ENCODE results near the gene CBFA2T3. TPM values are rescaled to one million over a fixed set of nuclear protein-coding genes. Genes with fewer than 3 reads are reported as not detected.

Gene CBFA2T3
- total RNA-seq, 2 donors from 2014 or later = 3.2 to 4.4 TPM

DNA sequence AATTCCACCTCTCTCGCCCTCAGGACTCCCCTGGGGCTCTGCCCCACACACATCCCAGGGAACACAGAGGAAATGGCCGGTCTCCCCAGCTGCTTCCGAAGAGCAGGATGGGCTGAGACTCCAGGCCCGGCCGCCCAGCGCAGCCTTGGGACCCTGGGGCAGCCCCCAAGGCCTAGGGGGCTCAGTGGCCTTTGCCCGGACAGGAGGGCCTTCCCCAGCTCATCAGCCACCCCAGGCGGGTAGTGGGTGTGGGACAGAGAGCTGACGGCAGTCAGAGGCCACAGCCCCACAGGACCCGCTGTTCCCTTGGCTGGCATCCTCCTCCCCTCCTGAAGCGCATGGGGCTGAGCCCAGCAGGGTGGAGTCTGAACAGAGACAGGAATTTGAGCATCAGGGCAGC, 6.2 kb upstream of the CBFA2T3 start:
- DNase-seq = no peak
- Mint-ChIP-seq H3K36me3 (ENCODE audit: low read depth) (no peaks in the 10 kb centered on the region), H3K4me1 (peaks cover 6% of the 10 kb centered on the region), H3K27ac (no peak overlapping the region), H3K4me3 (no peak overlapping the region), H3K27me3 (peaks cover 18% of the 10 kb centered on the region)
- no peak for ATAC-seq
- H3K9me3 ChIP-seq (ENCODE audit: control insufficient read depth, low read length, poor library complexity, severe bottlenecking) = no peaks in the 10 kb centered on the region

DNA sequence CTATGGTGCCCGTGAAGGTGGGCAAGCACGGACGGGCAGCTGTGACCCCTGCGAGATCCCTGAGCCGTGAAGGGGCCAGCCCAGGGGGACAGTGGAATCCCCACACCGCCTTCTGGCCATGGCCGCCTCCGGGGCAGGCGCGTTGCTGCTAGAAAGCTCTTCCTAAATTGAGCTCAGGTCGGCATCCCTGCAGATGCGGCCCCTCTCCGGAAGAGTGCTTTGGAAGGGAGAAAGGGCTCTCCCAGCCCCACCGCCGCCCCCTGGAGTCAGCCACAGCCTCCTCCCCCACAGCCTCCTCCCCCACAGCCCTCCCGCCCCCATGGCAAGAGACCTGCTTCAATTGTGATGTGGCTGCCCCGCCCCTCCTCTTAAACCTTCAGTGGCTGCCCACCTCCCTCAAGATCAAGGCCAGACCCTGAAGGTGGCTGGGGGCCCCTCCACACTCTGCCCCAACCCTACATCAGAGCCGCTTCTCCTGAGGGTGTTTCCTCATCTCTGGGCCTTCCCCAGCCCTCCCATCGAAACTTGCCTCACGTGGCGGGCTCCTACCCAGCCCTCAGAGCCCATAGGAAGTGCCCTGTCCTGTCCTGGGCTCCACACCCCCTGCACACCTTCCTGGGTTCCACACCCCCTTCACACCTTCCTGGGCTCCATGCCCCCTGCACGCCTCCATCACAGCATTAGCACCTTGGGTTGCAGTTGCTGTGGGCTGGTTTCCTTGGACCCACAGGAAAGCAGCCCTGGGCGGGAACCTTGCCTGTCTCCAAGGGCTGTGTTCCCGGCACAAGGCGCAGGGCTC, 5.5 kb upstream of the CBFA2T3 start:
- DNase-seq (no peak), ATAC-seq (no peak)
- Mint-ChIP-seq H3K36me3 (ENCODE audit: low read depth) (no peaks in the 10 kb centered on the region), H3K27me3 (peaks cover 14% of the 10 kb centered on the region), H3K4me3 (no peak overlapping the region), H3K4me1 (peaks cover 5% of the 10 kb centered on the region), H3K27ac (no peak overlapping the region)
- no peaks in the 10 kb centered on the region for H3K9me3 ChIP-seq (ENCODE audit: control insufficient read depth, low read length, poor library complexity, severe bottlenecking)

DNA sequence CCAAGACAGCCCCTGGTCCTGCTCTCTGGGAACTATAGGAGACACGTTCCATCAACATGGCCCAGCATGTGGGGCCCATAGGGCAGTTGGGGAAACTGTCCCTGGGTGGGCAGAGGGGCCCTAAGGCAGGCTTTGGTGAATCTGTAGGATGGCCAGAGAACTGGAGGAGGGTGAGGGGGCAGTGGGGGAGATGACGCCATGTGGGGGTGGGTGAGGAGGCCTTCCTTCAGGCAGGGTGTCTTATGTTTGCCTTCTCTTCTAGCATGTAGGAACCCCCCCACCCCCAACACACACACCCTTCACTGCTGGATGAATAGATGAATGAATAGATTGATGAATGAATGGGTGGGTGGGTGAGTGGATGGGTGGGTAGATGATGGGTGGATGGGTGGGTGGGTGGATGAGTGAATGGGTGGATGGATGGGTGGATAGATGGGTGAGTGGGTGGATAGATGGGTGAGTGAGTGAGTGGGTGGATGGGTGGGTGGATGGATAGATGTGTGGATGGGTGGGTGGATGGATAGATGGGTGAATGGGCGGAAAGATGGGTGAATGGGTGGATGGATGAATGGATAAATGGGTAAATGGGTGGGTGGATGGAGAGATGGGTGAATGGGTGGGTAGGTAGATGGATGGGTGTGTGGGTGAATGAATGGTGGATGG, 2.5 kb upstream of the CBFA2T3 start:
- Mint-ChIP-seq H3K36me3 (ENCODE audit: low read depth) (peaks cover 3% of the 10 kb centered on the region), H3K4me1 (peaks cover 9% of the 10 kb centered on the region), H3K27me3 (peaks cover 30% of the 10 kb centered on the region), H3K27ac (no peak overlapping the region), H3K4me3 (no peak overlapping the region)
- no peaks in the 10 kb centered on the region for H3K9me3 ChIP-seq (ENCODE audit: control insufficient read depth, low read length, poor library complexity, severe bottlenecking)
- no peak for ATAC-seq
- no peak for DNase-seq

DNA sequence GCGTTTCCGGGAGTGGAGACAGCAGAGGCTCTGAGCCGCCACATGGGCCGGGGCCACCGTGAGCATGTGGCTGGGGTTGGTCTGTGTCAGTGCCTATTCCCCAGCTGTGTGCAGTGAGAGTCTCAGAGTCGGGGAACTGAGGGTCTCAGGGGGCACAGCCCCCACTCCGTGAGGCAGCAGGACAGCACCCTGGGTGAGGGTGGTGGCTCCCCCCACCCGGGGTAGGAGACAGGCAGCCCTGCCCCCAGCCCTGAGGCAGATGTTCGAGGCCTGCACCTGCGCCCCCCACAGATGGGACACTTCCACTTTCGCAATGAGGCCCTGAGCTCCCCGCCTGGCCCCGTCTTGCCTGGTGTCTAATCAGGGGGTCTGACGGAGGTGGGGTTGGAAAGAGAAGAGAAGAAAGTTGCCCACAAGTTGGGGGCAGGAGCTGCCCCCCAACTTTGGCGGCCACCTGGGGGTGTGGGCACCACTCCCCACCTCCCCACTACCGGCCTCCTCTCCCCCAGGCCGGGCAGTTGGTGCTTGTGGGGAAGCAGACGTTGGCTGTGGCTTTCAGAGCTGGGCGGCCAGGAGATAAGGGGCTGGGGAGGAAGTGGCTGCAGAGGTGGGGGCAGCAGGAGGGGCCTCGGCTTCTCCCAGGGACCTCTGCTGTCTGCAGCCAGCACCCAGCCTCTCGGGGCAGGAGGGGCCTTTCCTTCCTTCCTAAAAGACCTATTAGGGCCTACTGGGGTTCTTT, 1.8 kb upstream of the CBFA2T3 start:
- Mint-ChIP-seq H3K27ac (no peak overlapping the region), H3K4me1 (peaks cover 11% of the 10 kb centered on the region), H3K4me3 (no peak overlapping the region), H3K36me3 (ENCODE audit: low read depth) (peaks cover 3% of the 10 kb centered on the region), H3K27me3 (peaks cover 37% of the 10 kb centered on the region)
- ATAC-seq (peak; percentile 45), DNase-seq (no peak)
- H3K9me3 ChIP-seq (ENCODE audit: control insufficient read depth, low read length, poor library complexity, severe bottlenecking) = no peaks in the 10 kb centered on the region

DNA sequence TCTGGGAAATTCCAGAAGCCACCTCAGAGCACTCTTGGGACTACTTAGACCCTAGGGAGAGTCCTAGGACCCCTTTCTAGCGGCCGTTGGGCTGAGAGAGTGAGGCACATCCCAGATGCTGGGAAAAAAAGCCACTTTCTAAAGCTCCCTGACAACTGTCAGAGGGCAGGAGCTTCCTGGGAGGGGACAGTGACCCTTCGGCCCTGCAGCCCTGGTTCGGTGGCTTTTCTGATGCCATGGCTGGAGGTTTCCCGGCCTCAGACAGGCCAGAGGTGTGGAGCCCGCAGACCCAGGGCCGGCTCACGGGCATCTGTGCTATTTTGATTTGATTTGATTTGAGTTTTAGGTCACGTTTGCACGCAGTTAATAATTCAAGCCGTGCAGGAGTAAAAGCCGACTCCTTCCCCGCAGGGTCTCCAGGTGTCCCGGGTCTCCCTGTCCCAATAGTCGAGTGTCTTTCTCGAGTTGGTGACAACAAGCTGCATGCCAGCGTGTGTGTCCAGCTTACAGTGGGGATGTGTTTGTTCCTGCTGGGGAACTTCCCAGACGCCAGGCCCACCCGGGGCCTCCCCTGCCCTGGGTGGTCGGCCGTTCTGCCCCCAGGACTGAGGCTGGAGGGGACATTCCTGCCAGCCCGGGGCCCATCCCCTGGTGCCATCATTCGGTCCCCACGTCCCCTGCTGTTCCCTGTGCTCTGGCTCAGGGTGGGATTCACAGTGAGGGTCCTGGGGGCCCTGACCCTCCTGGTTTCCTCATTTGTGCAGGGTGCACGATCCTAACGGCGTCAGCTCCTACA, 1.0 kb upstream of the CBFA2T3 start:
- H3K27ac Mint-ChIP-seq = no peak overlapping the region
- peaks cover 44% of the 10 kb centered on the region for H3K27me3 Mint-ChIP-seq
- peaks cover 3% of the 10 kb centered on the region for H3K36me3 Mint-ChIP-seq (ENCODE audit: low read depth)
- peaks cover 12% of the 10 kb centered on the region for H3K4me1 Mint-ChIP-seq
- DNase-seq = no peak
- H3K9me3 ChIP-seq (ENCODE audit: control insufficient read depth, low read length, poor library complexity, severe bottlenecking) = no peaks in the 10 kb centered on the region
- ATAC-seq = no peak
- no peak overlapping the region for H3K4me3 Mint-ChIP-seq

DNA sequence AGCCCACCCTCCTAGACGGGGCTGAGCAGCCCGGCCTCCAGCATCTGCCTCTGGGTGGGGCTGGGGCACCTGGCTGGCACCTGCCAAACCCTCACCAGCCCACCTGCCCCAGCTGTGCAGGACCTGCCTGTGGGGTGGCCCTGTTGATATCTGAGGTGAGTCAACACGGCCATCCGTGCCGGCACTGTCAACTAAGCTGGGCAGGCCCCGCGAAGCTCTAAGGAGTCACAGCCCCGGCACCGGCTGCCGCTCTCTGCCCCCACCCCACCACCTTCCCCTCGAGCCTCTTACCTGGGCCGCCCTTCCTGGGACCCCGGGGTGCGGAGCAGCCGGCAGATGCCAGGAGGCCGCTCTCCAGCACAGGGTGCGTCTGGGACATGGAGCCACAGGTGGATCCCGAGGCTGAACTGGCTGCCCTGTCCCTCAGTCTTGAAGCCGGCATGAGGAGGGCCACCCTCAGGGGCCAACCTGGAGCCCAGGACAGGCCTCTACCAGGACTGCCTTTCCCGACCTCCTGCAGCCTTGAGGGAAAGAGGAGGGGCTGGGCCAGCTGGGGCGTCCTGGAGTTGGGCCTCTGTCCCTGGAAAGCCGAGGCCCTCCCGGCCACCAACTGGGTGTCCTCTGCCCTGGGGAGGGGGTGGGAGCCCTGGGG, 515 bp downstream of the CBFA2T3 start:
- DNase-seq (no peak), ATAC-seq (no peak)
- no peak overlapping the region for H3K4me3 Mint-ChIP-seq
- H3K4me1 Mint-ChIP-seq = peaks cover 16% of the 10 kb centered on the region
- H3K27ac Mint-ChIP-seq = no peak overlapping the region
- H3K9me3 ChIP-seq (ENCODE audit: control insufficient read depth, low read length, poor library complexity, severe bottlenecking) = no peaks in the 10 kb centered on the region
- peaks cover 52% of the 10 kb centered on the region for H3K27me3 Mint-ChIP-seq
- H3K36me3 Mint-ChIP-seq (ENCODE audit: low read depth) = peaks cover 3% of the 10 kb centered on the region

DNA sequence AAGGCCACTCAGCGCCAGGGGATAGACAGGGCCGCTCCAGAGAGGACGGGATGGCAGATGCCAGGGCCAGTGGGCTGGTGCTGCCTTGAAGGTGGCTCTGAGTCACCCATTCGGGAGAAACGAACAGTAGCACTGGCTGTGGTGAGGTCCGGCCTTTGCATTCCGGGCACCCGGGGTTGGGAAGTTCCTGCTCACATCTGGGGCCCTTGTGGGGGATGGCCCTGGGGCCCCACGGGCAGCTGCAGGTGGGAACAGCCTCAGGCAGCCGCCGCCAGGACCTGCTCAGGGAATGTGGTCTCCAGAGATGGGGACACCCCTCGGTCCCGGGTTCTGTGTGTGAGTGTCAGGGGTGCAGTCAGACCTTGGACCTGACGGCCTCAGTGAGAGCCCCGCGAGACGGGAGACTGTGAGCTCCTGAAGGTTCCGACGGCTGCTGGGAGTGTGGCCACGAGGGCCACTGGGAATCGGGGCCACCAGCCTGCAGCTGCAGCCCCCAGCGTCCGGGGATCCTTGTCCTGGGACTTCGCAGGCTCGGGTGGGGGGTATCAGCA, 1.4 kb downstream of the CBFA2T3 start:
- no peaks in the 10 kb centered on the region for H3K9me3 ChIP-seq (ENCODE audit: control insufficient read depth, low read length, poor library complexity, severe bottlenecking)
- no peak overlapping the region for H3K27ac Mint-ChIP-seq
- H3K4me3 Mint-ChIP-seq = peak overlapping the region; percentile 31
- peaks cover 54% of the 10 kb centered on the region for H3K27me3 Mint-ChIP-seq
- H3K36me3 Mint-ChIP-seq (ENCODE audit: low read depth) = peaks cover 3% of the 10 kb centered on the region
- H3K4me1 Mint-ChIP-seq = peaks cover 17% of the 10 kb centered on the region
- DNase-seq (no peak), ATAC-seq (no peak)

DNA sequence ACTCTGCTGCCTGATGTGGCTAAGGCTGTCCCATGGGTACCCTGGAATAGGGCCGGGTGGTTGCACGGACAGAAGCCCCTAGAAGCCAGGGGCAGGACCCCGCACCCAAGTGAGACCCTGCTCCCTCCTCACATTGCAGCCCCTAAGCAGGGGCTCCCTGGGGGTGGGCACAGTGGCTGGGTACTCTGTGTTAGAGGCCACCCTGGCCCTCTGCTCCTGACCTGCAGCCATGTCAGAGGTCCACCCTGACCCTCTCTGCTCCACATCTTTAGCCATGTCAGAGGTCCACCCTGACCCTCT, 2.1 kb downstream of the CBFA2T3 start:
- no peaks in the 10 kb centered on the region for H3K9me3 ChIP-seq (ENCODE audit: control insufficient read depth, low read length, poor library complexity, severe bottlenecking)
- no peak for DNase-seq
- Mint-ChIP-seq H3K27me3 (peaks cover 61% of the 10 kb centered on the region), H3K36me3 (ENCODE audit: low read depth) (peaks cover 3% of the 10 kb centered on the region), H3K4me3 (peak overlapping the region; percentile 31), H3K4me1 (peaks cover 18% of the 10 kb centered on the region), H3K27ac (no peak overlapping the region)
- ATAC-seq = no peak

DNA sequence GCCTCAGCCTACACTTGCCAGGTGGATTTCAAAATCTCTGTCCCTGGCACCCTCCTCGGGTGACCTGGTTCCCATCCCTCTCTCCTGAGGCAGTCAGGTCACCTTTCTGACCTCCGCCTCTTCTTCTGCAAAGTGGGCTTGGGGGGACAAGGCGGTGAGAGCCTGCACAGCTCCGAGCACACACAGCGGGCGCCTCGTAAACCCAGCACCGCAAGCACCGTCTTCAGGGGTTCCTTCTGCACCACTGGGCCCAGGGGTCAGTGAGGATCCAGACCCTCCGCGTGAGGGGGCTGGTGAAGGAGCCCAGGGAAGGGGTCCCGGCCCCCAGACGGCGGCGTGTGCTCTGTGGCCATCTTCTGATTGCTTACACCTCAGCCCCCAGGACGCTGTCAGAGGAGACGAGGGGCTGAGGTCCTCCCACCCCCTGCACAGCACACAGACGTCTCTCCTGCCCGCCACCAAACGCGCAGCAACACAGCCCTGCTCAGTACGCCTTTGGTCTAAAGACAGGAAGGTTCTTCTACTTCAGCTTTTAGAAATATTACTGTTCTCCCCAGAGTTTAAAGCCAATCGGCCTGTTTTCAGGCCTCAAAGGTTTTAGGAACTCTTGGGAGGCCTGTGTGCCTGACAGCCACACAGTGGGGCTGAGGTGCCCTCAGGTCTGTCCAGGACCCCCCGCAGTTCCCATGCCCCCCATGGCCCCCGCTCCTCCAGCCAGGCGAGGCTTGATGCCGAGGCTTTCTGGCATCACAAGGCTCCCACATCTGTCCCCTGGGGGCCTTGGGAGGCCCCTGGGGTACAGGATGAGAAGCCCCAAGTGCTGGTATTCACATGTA, 2.7 kb downstream of the CBFA2T3 start:
- H3K9me3 ChIP-seq (ENCODE audit: control insufficient read depth, low read length, poor library complexity, severe bottlenecking) = no peaks in the 10 kb centered on the region
- DNase-seq = no peak
- no peak overlapping the region for H3K4me3 Mint-ChIP-seq

DNA sequence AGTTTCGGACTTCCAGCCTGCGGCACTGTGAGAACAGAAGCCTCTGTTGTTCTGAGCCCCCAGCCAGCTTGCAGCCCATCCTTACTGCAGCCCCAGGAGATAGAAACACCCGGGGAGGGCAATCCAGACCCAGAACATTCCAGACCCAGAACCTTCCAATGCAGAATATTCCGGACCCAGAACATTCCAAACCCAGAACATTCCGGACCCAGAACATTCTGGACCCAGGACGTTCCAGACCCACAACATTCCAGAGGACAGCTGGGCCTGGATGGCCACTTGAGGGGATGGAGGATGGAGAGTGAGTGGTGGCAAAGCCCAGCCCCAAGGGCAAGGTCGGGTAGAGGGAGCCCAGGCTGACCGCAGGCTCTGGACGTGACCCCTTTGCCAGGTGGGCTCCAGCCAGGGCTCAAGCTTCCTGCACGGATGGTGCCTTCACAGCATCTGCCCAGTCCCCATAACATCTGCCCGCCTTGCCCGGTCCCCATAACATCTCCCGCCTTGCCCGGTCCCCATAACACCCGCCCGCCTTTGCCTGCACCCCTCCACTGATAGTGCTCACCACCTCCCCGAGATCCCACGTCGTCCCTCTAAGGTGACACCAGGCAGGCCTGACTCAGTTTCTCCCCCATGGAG, 3.5 kb downstream of the CBFA2T3 start:
- H3K4me1 Mint-ChIP-seq = peaks cover 18% of the 10 kb centered on the region
- H3K9me3 ChIP-seq (ENCODE audit: control insufficient read depth, low read length, poor library complexity, severe bottlenecking) = no peaks in the 10 kb centered on the region
- ATAC-seq (no peak), DNase-seq (no peak)
- no peak overlapping the region for H3K4me3 Mint-ChIP-seq
- no peak overlapping the region for H3K27ac Mint-ChIP-seq
- peaks cover 68% of the 10 kb centered on the region for H3K27me3 Mint-ChIP-seq
- peaks cover 3% of the 10 kb centered on the region for H3K36me3 Mint-ChIP-seq (ENCODE audit: low read depth)

More for the DNA sequence above, 2.7 kb downstream of the CBFA2T3 start:
- Mint-ChIP-seq H3K4me1 (peaks cover 18% of the 10 kb centered on the region), H3K36me3 (ENCODE audit: low read depth) (peaks cover 3% of the 10 kb centered on the region), H3K27ac (no peak overlapping the region), H3K27me3 (peaks cover 62% of the 10 kb centered on the region)
- no peak for ATAC-seq

DNA sequence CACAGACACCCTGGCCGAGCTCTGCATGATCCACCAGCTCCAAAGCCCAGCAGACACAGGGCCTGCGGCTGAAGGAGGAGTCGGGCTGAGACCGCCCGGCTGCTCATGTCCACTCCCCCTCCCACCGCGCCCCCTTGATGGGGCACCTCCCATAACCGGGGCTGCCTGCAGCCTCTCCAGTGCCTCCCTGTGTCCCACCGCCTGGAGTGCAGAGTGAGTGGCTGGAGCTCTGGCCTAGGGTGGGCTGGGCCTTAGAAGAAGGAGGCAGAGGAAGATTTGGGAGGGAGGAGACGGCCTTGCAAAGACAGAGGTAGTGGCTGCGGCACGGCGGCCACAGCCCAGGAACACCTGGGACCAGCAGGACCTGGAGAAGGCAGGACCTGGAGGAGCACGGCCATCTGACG, 4.0 kb downstream of the CBFA2T3 start:
- Mint-ChIP-seq H3K27ac (no peak overlapping the region), H3K4me1 (peaks cover 18% of the 10 kb centered on the region), H3K4me3 (no peak overlapping the region), H3K27me3 (peaks cover 68% of the 10 kb centered on the region), H3K36me3 (ENCODE audit: low read depth) (peaks cover 3% of the 10 kb centered on the region)
- DNase-seq (no peak), ATAC-seq (no peak)
- no peaks in the 10 kb centered on the region for H3K9me3 ChIP-seq (ENCODE audit: control insufficient read depth, low read length, poor library complexity, severe bottlenecking)

Measured in T-helper 17 cell (primary cell).